ENCODE results near the gene DST.

Gene DST

GRCh38 chr6:56518995-56519767, 123.5 kb downstream of the DST start:
- Histone ChIP-seq H3K27me3 (ENCODE audit: insufficient read depth, low read length, poor library complexity, severe bottlenecking) (no peaks in the 10 kb centered on the region), H3K9me3 (ENCODE audit: insufficient read depth, low read depth, low read length) (no peaks in the 10 kb centered on the region), H3F3A (ENCODE audit: low read depth) (no peaks in the 10 kb centered on the region), H3K4me3 (ENCODE audit: low read length, poor library complexity, severe bottlenecking) (no peak overlapping the region), H3K4me2 (ENCODE audit: low read depth, low read length, poor library complexity, severe bottlenecking) (no peak overlapping the region), H2AFZ (ENCODE audit: low read length) (no peak overlapping the region), H3K4me1 (ENCODE audit: insufficient read depth, low read length, poor library complexity, severe bottlenecking) (peaks cover 5% of the 10 kb centered on the region), H3K79me2 (ENCODE audit: insufficient read depth, low read length) (no peaks in the 10 kb centered on the region), H4K20me1 (ENCODE audit: insufficient read depth, low read length, poor library complexity, severe bottlenecking) (no peaks in the 10 kb centered on the region), H3K36me3 (ENCODE audit: insufficient read depth, low read length) (peaks cover 25% of the 10 kb centered on the region; the same call in 1 of the 2 replicates), H3K9ac (ENCODE audit: low read depth, low read length, poor library complexity, severe bottlenecking) (no peak overlapping the region), H3K9me2 (replicated peaks; ENCODE audit: low read depth, low read length) (no peaks in the 10 kb centered on the region)
- TF ChIP-seq CTCF (conservative IDR thresholded peaks at IDR 0.05; ENCODE audit: low read length) (no peak), EZH2phosphoT487 (IDR thresholded peaks at IDR 0.05; ENCODE audit: borderline replicate concordance) (no peak)

- peaks cover 30% of the 10 kb centered on the region; the same call in 1 of the 2 replicates for H3K36me3 ChIP-seq (ENCODE audit: insufficient read depth, low read length)
- H3K79me2 ChIP-seq (ENCODE audit: insufficient read depth, low read length) = no peaks in the 10 kb centered on the region
- no peaks in the 10 kb centered on the region for H3K9me3 ChIP-seq (ENCODE audit: insufficient read depth, low read depth, low read length)
- H4K20me1 ChIP-seq (ENCODE audit: insufficient read depth, low read length, poor library complexity, severe bottlenecking) = no peaks in the 10 kb centered on the region
- H3K27me3 ChIP-seq (ENCODE audit: insufficient read depth, low read length, poor library complexity, severe bottlenecking) = no peaks in the 10 kb centered on the region
- TF ChIP-seq EZH2phosphoT487 (IDR thresholded peaks at IDR 0.05; ENCODE audit: borderline replicate concordance) = no peak
- no peak for TF ChIP-seq CTCF (conservative IDR thresholded peaks at IDR 0.05; ENCODE audit: low read length)
- no peaks in the 10 kb centered on the region for H3F3A ChIP-seq (ENCODE audit: low read depth)
- peaks cover 3% of the 10 kb centered on the region for H3K4me1 ChIP-seq (ENCODE audit: insufficient read depth, low read length, poor library complexity, severe bottlenecking)
- no peak overlapping the region for H3K9ac ChIP-seq (ENCODE audit: low read depth, low read length, poor library complexity, severe bottlenecking)
- no peak overlapping the region for H3K4me2 ChIP-seq (ENCODE audit: low read depth, low read length, poor library complexity, severe bottlenecking)
- H3K4me3 ChIP-seq (ENCODE audit: low read length, poor library complexity, severe bottlenecking) = no peak overlapping the region
- no peaks in the 10 kb centered on the region for H3K9me2 ChIP-seq (replicated peaks; ENCODE audit: low read depth, low read length)
- no peak overlapping the region for H2AFZ ChIP-seq (ENCODE audit: low read length)
Observed at GRCh38 chr6:56517155-56517745, 125.4 kb downstream of the DST start.

GRCh38 chr6:56516003-56516402, 126.7 kb downstream of the DST start:
- H2AFZ ChIP-seq (ENCODE audit: low read length) = no peak overlapping the region
- no peaks in the 10 kb centered on the region for H3K9me2 ChIP-seq (replicated peaks; ENCODE audit: low read depth, low read length)
- no peak overlapping the region for H3K4me2 ChIP-seq (ENCODE audit: low read depth, low read length, poor library complexity, severe bottlenecking)
- TF ChIP-seq CTCF (conservative IDR thresholded peaks at IDR 0.05; ENCODE audit: low read length) (no peak), EZH2phosphoT487 (IDR thresholded peaks at IDR 0.05; ENCODE audit: borderline replicate concordance) (no peak)
- H3F3A ChIP-seq (ENCODE audit: low read depth) = no peaks in the 10 kb centered on the region
- no peaks in the 10 kb centered on the region for H3K27me3 ChIP-seq (ENCODE audit: insufficient read depth, low read length, poor library complexity, severe bottlenecking)
- no peaks in the 10 kb centered on the region for H3K4me1 ChIP-seq (ENCODE audit: insufficient read depth, low read length, poor library complexity, severe bottlenecking)
- no peak overlapping the region for H3K9ac ChIP-seq (ENCODE audit: low read depth, low read length, poor library complexity, severe bottlenecking)
- H3K36me3 ChIP-seq (ENCODE audit: insufficient read depth, low read length) = peaks cover 30% of the 10 kb centered on the region; the same call in 1 of the 2 replicates
- no peaks in the 10 kb centered on the region for H4K20me1 ChIP-seq (ENCODE audit: insufficient read depth, low read length, poor library complexity, severe bottlenecking)
- H3K9me3 ChIP-seq (ENCODE audit: insufficient read depth, low read depth, low read length) = no peaks in the 10 kb centered on the region
- no peaks in the 10 kb centered on the region for H3K79me2 ChIP-seq (ENCODE audit: insufficient read depth, low read length)
- H3K4me3 ChIP-seq (ENCODE audit: low read length, poor library complexity, severe bottlenecking) = no peak overlapping the region

Measured in Loucy (cell line).